A549 (cell line): Measurements from ENCODE around the gene SOX2. TPM values are rescaled to one million over a fixed set of nuclear protein-coding genes. Genes with fewer than 3 reads are reported as not detected.

Experiments used
- ATAC-seq, 2 experiments: fragments of 200-7000 bp in 1 of 2; fragments of >200 bp in 1 of 2; cut with Nextera tagmentation in 1 of 2; cut with Tn5 transposase in 1 of 2; 3 replicates each; pipeline versions ENCODE4 v1.8.0 to v1.9.1; 2018 to 2020; ENCODE audit warnings: mild to moderate bottlenecking in 1 of 2, moderate library complexity in 1 of 2
- CTCF ChIA-PET: fragments of 300-600 bp; sonication (Branson Sonifier 250); formaldehyde crosslinking; extraction: SDS; loops from one replicate; lab custom pipeline; 2021; ENCODE audit warnings: antibody characterized with exemption, inconsistent platforms; lab: Yijun Ruan, JAX
- POLR2A ChIA-PET: fragments of 350-600 bp; formaldehyde crosslinking; extraction: SDS; loops from one replicate; lab custom pipeline; 2021; ENCODE audit warnings: antibody characterized with exemption, inconsistent platforms; lab: Yijun Ruan, JAX
- DNase-seq, 2 experiments: peaks; one replicate each; pipeline versions ENCODE4 v3.0.0 to v3.0.0-alpha.2; 2011 to 2016; ENCODE audit warnings: low read depth in 1 of 2, low spot score in 1 of 2
- FAIRE-seq: peaks from 2 replicates; lab custom pipeline; 2011; peaks lifted over from hg19 to GRCh38; lab: Jason Lieb, UNC
- H3K27ac ChIP-seq, 2 experiments: fragments of >200 bp; sonication (Bioruptor Twin); formaldehyde crosslinking; 3 replicates each; pipeline ENCODE4 v1.5.1; 2016 to 2017
- H3K4me1 ChIP-seq: fragments of >200 bp; sonication (Bioruptor Twin); formaldehyde crosslinking; 3 replicates; pipeline ENCODE4 v1.6.1; 2016
- H3K4me2 ChIP-seq: fragments of >200 bp; sonication (Bioruptor Twin); formaldehyde crosslinking; 3 replicates; pipeline ENCODE4 v1.6.1; 2016
- H3K4me3 ChIP-seq: fragments of >200 bp; sonication (Bioruptor Twin); formaldehyde crosslinking; 3 replicates; pipeline ENCODE4 v1.5.1; 2016
- H3K9me3 ChIP-seq: fragments of >200 bp; sonication (Bioruptor Twin); formaldehyde crosslinking; 3 replicates; pipeline ENCODE4 v1.6.1; 2016
- CBX2 ChIP-seq: fragments of 200-600 bp; sonication (generic); IDR thresholded peaks from 2 replicates; pipeline ENCODE4 v1.6.1; 2016; ENCODE audit warnings: low read depth, mild to moderate bottlenecking, borderline replicate concordance
- CEBPB ChIP-seq, 2 experiments: fragments of >200 bp in 1 of 2; sonication (Bioruptor Twin) in 1 of 2; formaldehyde crosslinking in 1 of 2; IDR thresholded peaks; 2 replicates each; pipeline ENCODE4 v1.6.1; 2012 to 2016
- CHD2 ChIP-seq: fragments of 150-350 bp; IDR thresholded peaks from 2 replicates; pipeline ENCODE4 v1.6.1; 2014; ENCODE audit warnings: low read length; ENCODE audit not compliant: partially characterized antibody
- CTCF ChIP-seq: fragments of >200 bp; sonication (Bioruptor Twin); formaldehyde crosslinking; IDR thresholded peaks from 3 replicates; pipeline ENCODE4 v1.5.1; 2016
- EHMT2 ChIP-seq: fragments of 200-600 bp; sonication (generic); IDR thresholded peaks from 2 replicates; pipeline ENCODE4 v1.6.1; 2016; ENCODE audit warnings: antibody characterized with exemption, low read depth, mild to moderate bottlenecking, moderate library complexity
- EP300 ChIP-seq, 2 experiments: fragments of >200 bp; sonication (Bioruptor Twin); formaldehyde crosslinking; IDR thresholded peaks; 2 replicates in 1 of 2; 3 replicates in 1 of 2; pipeline ENCODE4 v1.6.1; 2016 to 2017
- FOSB ChIP-seq: fragments of 250-450 bp; sonication (Bioruptor Pico); IDR thresholded peaks from 2 replicates; pipeline ENCODE4 v1.5.0; 2020; ENCODE audit warnings: mild to moderate bottlenecking, moderate library complexity
- GATA3 ChIP-seq: IDR thresholded peaks from 2 replicates; pipeline ENCODE4 v1.6.1; 2012; ENCODE audit warnings: borderline replicate concordance
- HDAC2 ChIP-seq: fragments of 200-600 bp; sonication (generic); IDR thresholded peaks from 2 replicates; pipeline ENCODE4 v1.6.1; 2016
- HEYL ChIP-seq: fragments of 250-450 bp; sonication (Bioruptor Pico); IDR thresholded peaks from 2 replicates; pipeline ENCODE4 v1.8.0; 2021; ENCODE audit warnings: mild to moderate bottlenecking, moderate library complexity
- JUNB ChIP-seq: fragments of >200 bp; sonication (Bioruptor Twin); formaldehyde crosslinking; IDR thresholded peaks from 2 replicates; pipeline ENCODE4 v1.6.1; 2016
- KDM1A ChIP-seq: fragments of 200-600 bp; sonication (generic); IDR thresholded peaks from 2 replicates; pipeline ENCODE4 v1.6.1; 2016; ENCODE audit warnings: low read depth, mild to moderate bottlenecking
- KDM5A ChIP-seq: fragments of 200-600 bp; sonication (generic); IDR thresholded peaks from 2 replicates; pipeline ENCODE4 v1.6.1; 2016; ENCODE audit warnings: antibody characterized with exemption, mild to moderate bottlenecking
- MAFK ChIP-seq: fragments of 450-650 bp; IDR thresholded peaks from 2 replicates; pipeline ENCODE4 v1.6.1; 2014; ENCODE audit not compliant: partially characterized antibody
- NR3C1 ChIP-seq: fragments of >200 bp; sonication (Bioruptor Twin); formaldehyde crosslinking; IDR thresholded peaks from 3 replicates; pipeline ENCODE4 v1.6.1; 2017
- PHF8 ChIP-seq: fragments of 200-600 bp; sonication (generic); IDR thresholded peaks from 2 replicates; pipeline ENCODE4 v1.6.1; 2016; ENCODE audit warnings: low read depth, mild to moderate bottlenecking, antibody characterized with exemption, moderate library complexity, borderline replicate concordance
- POLR2AphosphoS2 ChIP-seq: conservative IDR thresholded peaks from 2 replicates; pipeline ENCODE4 v1.6.1; 2012; ENCODE audit warnings: low read length, improper control_type of control experiment, inconsistent platforms
- RAD21 ChIP-seq, 2 experiments: fragments of >200 bp in 1 of 2; sonication (Bioruptor Twin) in 1 of 2; formaldehyde crosslinking in 1 of 2; IDR thresholded peaks in 1 of 2; conservative IDR thresholded peaks in 1 of 2; 2 replicates in 1 of 2; 3 replicates in 1 of 2; pipeline ENCODE4 v1.6.1; 2012 to 2018; ENCODE audit warnings: inconsistent platforms in 1 of 2
- RCOR1 ChIP-seq: fragments of 150-350 bp; IDR thresholded peaks from 2 replicates; pipeline ENCODE4 v1.6.1; 2014; ENCODE audit warnings: antibody characterized with exemption, low read length, low read depth
- RFX5 ChIP-seq: fragments of 450-650 bp; IDR thresholded peaks from 2 replicates; pipeline ENCODE4 v1.7.1; 2014; ENCODE audit warnings: antibody characterized with exemption, mild to moderate bottlenecking, moderate library complexity
- RNF2 ChIP-seq: fragments of 200-600 bp; sonication (generic); IDR thresholded peaks from 2 replicates; pipeline ENCODE4 v1.6.1; 2016; ENCODE audit warnings: low read depth, mild to moderate bottlenecking, antibody characterized with exemption, moderate library complexity, borderline replicate concordance
- SMC3 ChIP-seq: fragments of >200 bp; sonication (Bioruptor Twin); formaldehyde crosslinking; IDR thresholded peaks from 3 replicates; pipeline ENCODE4 v1.6.1; 2018; ENCODE audit warnings: inconsistent platforms
- TFCP2L1 ChIP-seq: fragments of 250-450 bp; sonication (Bioruptor Pico); IDR thresholded peaks from 2 replicates; pipeline ENCODE4 v1.5.0; 2021; ENCODE audit warnings: mild to moderate bottlenecking
- WGBS: methylation state at CpG from one replicate; pipeline ENCODE4 v1.1.6; 2017; ENCODE audit errors: missing lambda C conversion rate; 5-methylcytosine and 5-hydroxymethylcytosine counted together
- polyA plus RNA-seq, 4 experiments: library from polyadenylated mRNA; depleted of rRNA in 3 of 4; stranded (reverse); fragments of >200 nt; fragmentation: RNase III in 1 of 4; extraction: RNeasy Plus Mini Kit Qiagen cat#74134 plus additional on column Dnase treatment in 1 of 4; gene quantifications; 2 replicates in 3 of 4; 3 replicates in 1 of 4; pipeline ENCODE4 v1.2.3, GENCODE V29; 2011 to 2017
- TF ChIP-seq, protein P1 (sequence below): fragments of >200 bp; sonication (Bioruptor Twin); formaldehyde crosslinking; IDR thresholded peaks from 2 replicates; pipeline ENCODE4 v1.6.1; 2016
- TF ChIP-seq, protein P2 (sequence below): fragments of 150-350 bp; IDR thresholded peaks from 2 replicates; pipeline ENCODE4 v1.6.1; 2014; ENCODE audit warnings: low read depth, mild to moderate bottlenecking, low read length
- TF ChIP-seq, protein P3 (sequence below): fragments of 250-450 bp; sonication (Bioruptor Pico); IDR thresholded peaks from 2 replicates; pipeline ENCODE4 v1.5.0; 2021; ENCODE audit warnings: mild to moderate bottlenecking, moderate library complexity, borderline replicate concordance
- TF ChIP-seq, protein P4 (sequence below): fragments of 450-650 bp; IDR thresholded peaks from 2 replicates; pipeline ENCODE4 v1.6.1; 2014; ENCODE audit warnings: antibody characterized with exemption

The SOX2 gene
- polyA plus RNA-seq, 2 of the 4 experiments (the other 2 are of a cell fraction) = 2.2 to 3.4 TPM

DNA sequence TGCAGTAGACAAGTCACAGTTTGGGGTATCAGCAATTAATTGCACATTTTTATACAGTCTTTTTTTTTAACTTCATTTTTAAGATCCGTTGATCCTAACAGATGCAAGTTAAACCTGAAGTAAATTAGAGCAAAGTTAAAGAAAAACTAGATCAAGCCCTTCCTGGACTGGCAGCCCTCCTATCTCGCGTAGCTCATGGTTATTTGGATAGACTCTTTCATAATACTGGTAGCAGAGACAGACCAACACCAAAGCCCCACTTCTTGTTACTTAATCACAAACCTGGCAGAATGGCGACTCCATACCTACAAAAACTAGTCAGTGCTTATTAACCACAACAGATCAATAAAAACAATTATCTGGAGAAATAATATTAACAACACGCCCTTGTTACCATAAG lies 26.8 kb downstream of the SOX2 start:
- TF ChIP-seq, protein P1, sequence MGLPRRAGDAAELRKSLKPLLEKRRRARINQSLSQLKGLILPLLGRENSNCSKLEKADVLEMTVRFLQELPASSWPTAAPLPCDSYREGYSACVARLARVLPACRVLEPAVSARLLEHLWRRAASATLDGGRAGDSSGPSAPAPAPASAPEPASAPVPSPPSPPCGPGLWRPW = no peak
- TF ChIP-seq SMC3 (no peak), GATA3 (no peak), RCOR1 (no peak), CHD2 (no peak), EP300 (IDR thresholded peaks at IDR 0.05) (no peak), PHF8 (no peak), RAD21 (conservative IDR thresholded peaks at IDR 0.05 in 1 of 2, IDR thresholded peaks at IDR 0.05 in 1 of 2) (no peak), HDAC2 (no peak), POLR2AphosphoS2 (no peak), KDM1A (no peak), MAFK (no peak), TFCP2L1 (CRISPR knock-in tag) (no peak), NR3C1 (no peak), CTCF (no peak), CBX2 (no peak), RFX5 (no peak), FOSB (no peak), EHMT2 (no peak)
- TF ChIP-seq, protein P2, sequence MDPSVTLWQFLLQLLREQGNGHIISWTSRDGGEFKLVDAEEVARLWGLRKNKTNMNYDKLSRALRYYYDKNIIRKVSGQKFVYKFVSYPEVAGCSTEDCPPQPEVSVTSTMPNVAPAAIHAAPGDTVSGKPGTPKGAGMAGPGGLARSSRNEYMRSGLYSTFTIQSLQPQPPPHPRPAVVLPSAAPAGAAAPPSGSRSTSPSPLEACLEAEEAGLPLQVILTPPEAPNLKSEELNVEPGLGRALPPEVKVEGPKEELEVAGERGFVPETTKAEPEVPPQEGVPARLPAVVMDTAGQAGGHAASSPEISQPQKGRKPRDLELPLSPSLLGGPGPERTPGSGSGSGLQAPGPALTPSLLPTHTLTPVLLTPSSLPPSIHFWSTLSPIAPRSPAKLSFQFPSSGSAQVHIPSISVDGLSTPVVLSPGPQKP = no peak
- TF ChIP-seq, all 56 proteins: peak for 0
- WGBS = 83% methylated on average over 5 of the region's 5 CpGs
- no peak overlapping the region for H3K4me2 ChIP-seq
- no peaks in the 10 kb centered on the region for H3K4me1 ChIP-seq
- FAIRE-seq = no peak
- POLR2A ChIA-PET = no interaction called here
- CTCF ChIA-PET = interaction anchor here (0.7 kb wide), 1 partner anchor 76 kb away, joined by 4 read pairs; no protein-coding TSS in a partner anchor
- no peak overlapping the region for H3K4me3 ChIP-seq
- H3K9me3 ChIP-seq = no peaks in the 10 kb centered on the region
- no peak overlapping the region for H3K27ac ChIP-seq
- ATAC-seq = no peak
- no peak for DNase-seq

GRCh38 chr3:181739628-181740027 lies 27.9 kb downstream of the SOX2 start:
- POLR2A ChIA-PET = no interaction called here
- Histone ChIP-seq H3K4me2 (no peak overlapping the region), H3K9me3 (no peaks in the 10 kb centered on the region), H3K4me1 (no peaks in the 10 kb centered on the region), H3K4me3 (no peak overlapping the region), H3K27ac (no peak overlapping the region)
- ATAC-seq = no peak
- CTCF ChIA-PET = no interaction called here
- FAIRE-seq = no peak
- DNase-seq = no peak
- no peak for TF ChIP-seq FOSB
- WGBS = 62% methylated on average over 4 of the region's 4 CpGs

- Histone ChIP-seq H3K9me3 (no peaks in the 10 kb centered on the region), H3K4me1 (no peaks in the 10 kb centered on the region), H3K4me3 (no peak overlapping the region), H3K27ac (no peak overlapping the region), H3K4me2 (no peak overlapping the region)
- WGBS = 51% methylated on average over 6 of the region's 6 CpGs
- TF ChIP-seq GATA3 = no peak
- TF ChIP-seq EP300 (IDR thresholded peaks at IDR 0.05) = no peak
- TF ChIP-seq SMC3 = no peak
- TF ChIP-seq MAFK = no peak
- TF ChIP-seq, protein P1 = no peak
- no peak for TF ChIP-seq JUNB
- no peak for TF ChIP-seq HEYL (CRISPR knock-in tag)
- no peak for TF ChIP-seq CEBPB (IDR thresholded peaks at IDR 0.05)
- TF ChIP-seq RNF2 = no peak
- TF ChIP-seq, protein P2 = no peak
- TF ChIP-seq, protein P3, sequence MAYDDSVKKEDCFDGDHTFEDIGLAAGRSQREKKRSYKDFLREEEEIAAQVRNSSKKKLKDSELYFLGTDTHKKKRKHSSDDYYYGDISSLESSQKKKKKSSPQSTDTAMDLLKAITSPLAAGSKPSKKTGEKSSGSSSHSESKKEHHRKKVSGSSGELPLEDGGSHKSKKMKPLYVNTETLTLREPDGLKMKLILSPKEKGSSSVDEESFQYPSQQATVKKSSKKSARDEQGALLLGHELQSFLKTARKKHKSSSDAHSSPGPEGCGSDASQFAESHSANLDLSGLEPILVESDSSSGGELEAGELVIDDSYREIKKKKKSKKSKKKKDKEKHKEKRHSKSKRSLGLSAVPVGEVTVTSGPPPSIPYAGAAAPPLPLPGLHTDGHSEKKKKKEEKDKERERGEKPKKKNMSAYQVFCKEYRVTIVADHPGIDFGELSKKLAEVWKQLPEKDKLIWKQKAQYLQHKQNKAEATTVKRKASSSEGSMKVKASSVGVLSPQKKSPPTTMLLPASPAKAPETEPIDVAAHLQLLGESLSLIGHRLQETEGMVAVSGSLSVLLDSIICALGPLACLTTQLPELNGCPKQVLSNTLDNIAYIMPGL (CRISPR knock-in tag) = no peak
- TF ChIP-seq KDM5A = no peak
- TF ChIP-seq, protein P4, sequence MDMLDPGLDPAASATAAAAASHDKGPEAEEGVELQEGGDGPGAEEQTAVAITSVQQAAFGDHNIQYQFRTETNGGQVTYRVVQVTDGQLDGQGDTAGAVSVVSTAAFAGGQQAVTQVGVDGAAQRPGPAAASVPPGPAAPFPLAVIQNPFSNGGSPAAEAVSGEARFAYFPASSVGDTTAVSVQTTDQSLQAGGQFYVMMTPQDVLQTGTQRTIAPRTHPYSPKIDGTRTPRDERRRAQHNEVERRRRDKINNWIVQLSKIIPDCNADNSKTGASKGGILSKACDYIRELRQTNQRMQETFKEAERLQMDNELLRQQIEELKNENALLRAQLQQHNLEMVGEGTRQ = no peak
- FAIRE-seq (no peak), DNase-seq (no peak), ATAC-seq (no peak)
- CTCF ChIA-PET = no interaction called here
- POLR2A ChIA-PET = interaction anchor here (0.7 kb wide), 1 partner anchor 10 kb away, joined by 12 read pairs; no protein-coding TSS in a partner anchor
Measured at GRCh38 chr3:181741417-181741816, 29.7 kb downstream of the SOX2 start.
